HG03139 (cell line): ENCODE data around the gene IL32.

ENCODE experiments used
- ATAC-seq: cut with Tn5 transposase; IDR thresholded peaks from one replicate; pipeline ENCODE4 v1.9.1; 2021; ENCODE audit not compliant: unreplicated experiment

IL32 gene

GRCh38 chr16:3088925-3089716 is 23.7 kb downstream of the IL32 start:
- ATAC-seq: no peak

GRCh38 chr16:3089717-3090592 is 24.5 kb downstream of the IL32 start:
- ATAC-seq: no peak

GRCh38 chr16:3091551-3091950 is 26.1 kb downstream of the IL32 start:
- ATAC-seq: no peak

GRCh38 chr16:3092501-3092941 is 27.1 kb downstream of the IL32 start:
- no peak for ATAC-seq

GRCh38 chr16:3094289-3095027 is 29.0 kb downstream of the IL32 start:
- no peak for ATAC-seq

- no peak for ATAC-seq
Measured at GRCh38 chr16:3095869-3096268, 30.4 kb downstream of the IL32 start.

GRCh38 chr16:3096362-3096761 is 30.9 kb downstream of the IL32 start:
- no peak for ATAC-seq

- no peak for ATAC-seq
Measured at GRCh38 chr16:3097266-3097665, 31.8 kb downstream of the IL32 start.

- no peak for ATAC-seq
Measured at GRCh38 chr16:3098459-3099394, 33.3 kb downstream of the IL32 start, which contains the start of gene ZSCAN10. Gene ZSCAN10 (minus strand): TSS chr16:3099294. CDS start chr16:3092937, 6,357 bp downstream.

GRCh38 chr16:3099395-3099731 is 33.9 kb downstream of the IL32 start:
- no peak for ATAC-seq

- peak; percentile 49 for ATAC-seq
Measured at GRCh38 chr16:3099732-3100499, 34.5 kb downstream of the IL32 start.

- ATAC-seq: no peak
Measured at GRCh38 chr16:3101018-3101840, 35.8 kb downstream of the IL32 start.

- ATAC-seq: no peak
Measured at GRCh38 chr16:3101841-3102470, 36.5 kb downstream of the IL32 start.

- peak; percentile 68 for ATAC-seq
Measured at GRCh38 chr16:3106205-3106928, 40.9 kb downstream of the IL32 start.

GRCh38 chr16:3112058-3112880 is 46.8 kb downstream of the IL32 start, which contains the start of gene ZNF205:
Gene ZNF205 (plus strand): TSS chr16:3112586. CDS start chr16:3113431, 845 bp downstream.
- ATAC-seq: no peak

- ATAC-seq: no peak
Measured at GRCh38 chr16:3112881-3113574, 47.6 kb downstream of the IL32 start.
